ENCODE measurements around the gene LRMDA. TPM values are rescaled to one million over a fixed set of nuclear protein-coding genes. Genes with fewer than 3 reads are reported as not detected.

Gene LRMDA
- total RNA-seq, 4 donors from 2014 or later = 2.2 to 7.8 (median 4.5) TPM

DNA sequence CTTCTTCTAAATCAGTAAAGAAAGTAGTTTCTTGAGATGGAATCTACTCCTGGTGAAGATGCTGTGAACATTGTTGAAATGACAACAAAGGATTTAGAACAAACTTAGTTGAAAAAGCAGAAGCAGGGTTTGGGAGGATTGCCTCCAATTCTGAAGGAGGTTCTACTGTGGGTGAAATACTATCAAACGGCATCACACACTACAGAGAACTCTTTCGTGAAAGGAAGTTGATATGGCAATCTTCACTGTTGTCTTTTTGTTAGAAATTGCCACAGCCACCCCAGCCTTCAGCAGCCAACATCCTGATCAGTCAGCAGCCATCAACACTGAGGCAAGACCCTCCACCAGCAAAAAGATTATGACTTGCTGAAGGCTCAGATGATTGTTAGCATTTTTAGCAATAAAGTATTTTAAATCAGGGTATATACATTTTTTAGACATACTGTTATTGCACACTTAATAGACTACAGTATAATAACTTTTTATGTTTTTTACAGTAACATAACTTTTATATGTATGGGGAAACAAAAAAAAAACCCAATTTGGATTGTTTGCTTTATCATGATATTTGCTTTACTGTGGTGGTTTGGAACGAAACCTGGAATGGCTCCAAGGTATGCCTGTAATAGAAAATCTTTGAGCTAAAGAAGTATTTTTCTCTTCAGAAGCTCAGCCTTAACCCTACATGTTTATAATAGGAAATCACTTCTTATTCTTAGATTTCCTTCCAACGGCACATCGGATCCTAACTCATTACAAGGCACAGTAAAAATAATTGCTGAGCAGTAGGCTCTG is 257.3 kb downstream of the LRMDA start:
- TF ChIP-seq POLR2A (IDR thresholded peaks at IDR 0.05) (no peak), POLR2AphosphoS5 (IDR thresholded peaks at IDR 0.05) (no peak), EP300 (IDR thresholded peaks at IDR 0.05; ENCODE audit: low read depth) (no peak)
- TF ChIP-seq, protein P1, sequence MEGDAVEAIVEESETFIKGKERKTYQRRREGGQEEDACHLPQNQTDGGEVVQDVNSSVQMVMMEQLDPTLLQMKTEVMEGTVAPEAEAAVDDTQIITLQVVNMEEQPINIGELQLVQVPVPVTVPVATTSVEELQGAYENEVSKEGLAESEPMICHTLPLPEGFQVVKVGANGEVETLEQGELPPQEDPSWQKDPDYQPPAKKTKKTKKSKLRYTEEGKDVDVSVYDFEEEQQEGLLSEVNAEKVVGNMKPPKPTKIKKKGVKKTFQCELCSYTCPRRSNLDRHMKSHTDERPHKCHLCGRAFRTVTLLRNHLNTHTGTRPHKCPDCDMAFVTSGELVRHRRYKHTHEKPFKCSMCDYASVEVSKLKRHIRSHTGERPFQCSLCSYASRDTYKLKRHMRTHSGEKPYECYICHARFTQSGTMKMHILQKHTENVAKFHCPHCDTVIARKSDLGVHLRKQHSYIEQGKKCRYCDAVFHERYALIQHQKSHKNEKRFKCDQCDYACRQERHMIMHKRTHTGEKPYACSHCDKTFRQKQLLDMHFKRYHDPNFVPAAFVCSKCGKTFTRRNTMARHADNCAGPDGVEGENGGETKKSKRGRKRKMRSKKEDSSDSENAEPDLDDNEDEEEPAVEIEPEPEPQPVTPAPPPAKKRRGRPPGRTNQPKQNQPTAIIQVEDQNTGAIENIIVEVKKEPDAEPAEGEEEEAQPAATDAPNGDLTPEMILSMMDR (IDR thresholded peaks at IDR 0.05) = no peak
- intact Hi-C loops (cut with DNase I; ENCODE audit: low total_unique reads) = no loop called here
- 39 to 41% methylated on average over 5 of the region's 5 CpGs for WGBS, 2 donors (ENCODE audit: low coverage in 1 of 2)
- in situ Hi-C loops (cut with MboI; ENCODE audit: low pct_ligation_motif_present in 1 of 4, low pct_unique_long_range_greater_than_20kb in 1 of 4, low sequenced_read_pairs in 3 of 4) = no loop called here
- no peaks in the 10 kb centered on the region for H3K36me3 ChIP-seq
- H3K4me1 ChIP-seq = peaks cover 0 to 5% (median 0%) of the 10 kb centered on the region in 4 donors
- DNase-seq = no peak
- no peak overlapping the region for H3K27ac ChIP-seq
- H3K27me3 ChIP-seq = no peaks in the 10 kb centered on the region
- H3K9me3 ChIP-seq = no peaks in the 10 kb centered on the region
- H3K4me3 ChIP-seq = no peak overlapping the region

DNA sequence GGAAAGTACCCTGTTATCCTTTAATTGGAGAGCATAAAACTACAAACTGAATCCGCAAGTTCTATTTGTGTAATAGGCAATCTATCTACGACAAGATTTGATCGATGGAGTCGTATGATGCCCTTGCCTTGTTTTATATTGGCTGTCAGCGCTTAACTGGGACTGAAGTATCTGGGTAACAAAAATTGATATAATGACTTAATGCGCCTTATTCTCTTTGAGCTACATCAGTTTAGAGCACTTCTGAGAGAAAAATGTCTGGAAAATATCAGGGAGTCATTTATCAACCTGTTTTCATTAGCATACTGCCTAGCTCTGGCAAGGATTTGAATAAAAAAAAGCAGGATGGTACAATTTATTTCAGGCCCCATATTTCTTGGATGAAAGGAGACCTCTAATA is 262.1 kb downstream of the LRMDA start:
- intact Hi-C loops (cut with DNase I; ENCODE audit: low total_unique reads) = no loop called here
- WGBS, 2 donors (ENCODE audit: low coverage in 1 of 2) = 91 to 100% methylated on average over 6 of the region's 6 CpGs

DNA sequence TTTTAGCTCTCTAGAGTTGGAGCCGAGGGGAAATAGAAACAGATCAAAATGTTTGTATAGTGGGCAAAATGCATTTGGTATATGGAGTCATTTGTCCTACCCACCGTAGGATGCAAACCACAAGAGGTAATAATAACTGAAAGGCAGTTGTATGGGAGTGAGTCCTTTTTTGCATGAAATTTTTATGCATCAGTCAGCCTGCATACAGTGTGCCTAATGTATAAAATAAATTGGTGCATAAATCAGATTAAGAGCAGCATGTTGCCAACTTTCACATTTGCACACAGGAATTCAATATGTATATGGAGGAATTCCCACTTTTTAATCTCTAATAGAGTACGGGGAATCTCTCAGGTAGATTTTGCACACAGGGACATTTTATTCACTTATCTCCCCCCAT is 262.8 kb downstream of the LRMDA start:
- in situ Hi-C loops (cut with MboI; ENCODE audit: low pct_ligation_motif_present in 1 of 4, low pct_unique_long_range_greater_than_20kb in 1 of 4, low sequenced_read_pairs in 3 of 4) (no loop called here), intact Hi-C loops (cut with DNase I; ENCODE audit: low total_unique reads) (no loop called here)
- TF ChIP-seq POLR2AphosphoS5 (IDR thresholded peaks at IDR 0.05) (no peak), EP300 (IDR thresholded peaks at IDR 0.05; ENCODE audit: low read depth) (no peak), POLR2A (IDR thresholded peaks at IDR 0.05) (no peak)
- TF ChIP-seq, protein P1 (IDR thresholded peaks at IDR 0.05) = no peak
- Histone ChIP-seq H3K4me1 (peaks cover 0 to under 1% (median 0%) of the 10 kb centered on the region in 4 donors), H3K27ac (no peak overlapping the region), H3K4me3 (no peak overlapping the region), H3K36me3 (no peaks in the 10 kb centered on the region), H3K9me3 (no peaks in the 10 kb centered on the region), H3K27me3 (no peaks in the 10 kb centered on the region)
- 66 to 80% methylated on average over 3 of the region's 3 CpGs for WGBS, 2 donors (ENCODE audit: low coverage in 1 of 2)
- no peak for DNase-seq

More for the DNA sequence above, 262.1 kb downstream of the LRMDA start:
- H3K9me3 ChIP-seq = no peaks in the 10 kb centered on the region
- H3K27me3 ChIP-seq = no peaks in the 10 kb centered on the region
- peaks cover 0 to 4% (median 0%) of the 10 kb centered on the region in 4 donors for H3K4me1 ChIP-seq
- TF ChIP-seq, protein P1 (IDR thresholded peaks at IDR 0.05) = no peak
- TF ChIP-seq POLR2AphosphoS5 (IDR thresholded peaks at IDR 0.05) (no peak), POLR2A (IDR thresholded peaks at IDR 0.05) (no peak), EP300 (IDR thresholded peaks at IDR 0.05; ENCODE audit: low read depth) (no peak)
- H3K36me3 ChIP-seq = no peaks in the 10 kb centered on the region
- no peak for DNase-seq
- H3K27ac ChIP-seq = no peak overlapping the region
- no peak overlapping the region for H3K4me3 ChIP-seq
- in situ Hi-C loops (cut with MboI; ENCODE audit: low pct_ligation_motif_present in 1 of 4, low pct_unique_long_range_greater_than_20kb in 1 of 4, low sequenced_read_pairs in 3 of 4) = no loop called here

DNA sequence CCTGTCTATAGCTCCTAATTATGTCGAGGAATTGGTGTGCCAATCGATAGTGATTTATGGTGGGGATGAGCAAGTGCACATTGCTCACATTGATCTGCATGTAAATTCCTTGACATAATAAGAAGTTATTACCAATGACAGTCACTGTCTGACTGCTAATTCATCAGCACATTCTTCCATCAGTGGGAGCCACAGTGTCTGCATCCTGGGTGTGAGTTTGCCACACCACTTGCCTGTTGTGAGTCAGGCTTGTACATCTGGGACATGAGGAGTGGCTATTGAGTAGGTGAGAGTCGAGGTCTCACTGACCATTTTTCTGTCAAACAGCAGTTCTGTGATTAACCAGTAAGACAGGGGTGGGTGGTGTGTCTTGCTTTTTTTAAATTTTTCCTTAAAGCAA is 263.4 kb downstream of the LRMDA start:
- Histone ChIP-seq H3K27me3 (no peaks in the 10 kb centered on the region), H3K4me1 (no peaks in the 10 kb centered on the region), H3K9me3 (no peaks in the 10 kb centered on the region), H3K4me3 (no peak overlapping the region), H3K36me3 (no peaks in the 10 kb centered on the region), H3K27ac (no peak overlapping the region)
- TF ChIP-seq POLR2A (IDR thresholded peaks at IDR 0.05) (no peak), EP300 (IDR thresholded peaks at IDR 0.05; ENCODE audit: low read depth) (no peak), POLR2AphosphoS5 (IDR thresholded peaks at IDR 0.05) (no peak)
- TF ChIP-seq, protein P1 (IDR thresholded peaks at IDR 0.05) = no peak
- intact Hi-C loops (cut with DNase I; ENCODE audit: low total_unique reads) (no loop called here), in situ Hi-C loops (cut with MboI; ENCODE audit: low pct_ligation_motif_present in 1 of 4, low pct_unique_long_range_greater_than_20kb in 1 of 4, low sequenced_read_pairs in 3 of 4) (no loop called here)
- 86 to 91% methylated on average over 3 of the region's 3 CpGs for WGBS, 2 donors (ENCODE audit: low coverage in 1 of 2)
- DNase-seq = no peak

Data from transverse colon (tissue), 4 donors.